Gastrocnemius medialis (tissue), 4 donors: Measurements from ENCODE around the gene RNLS. TPM values are rescaled to one million over a fixed set of nuclear protein-coding genes. Genes with fewer than 3 reads are reported as not detected.

Experiments
- ATAC-seq, 2 donors: fragments of 150-250 bp; one replicate each; pipeline ENCODE4 v1.9.1; 2016
- DNase-seq, 2 donors: peaks; one replicate each; pipeline ENCODE4 v3.0.0-alpha.2; 2019
- H3K27ac ChIP-seq, 4 donors: fragments of 200-600 bp; sonication (generic); 1 replicate in 1 of 4; 2 replicates in 3 of 4; pipeline ENCODE4 v1.5.1; 2016 to 2018; ENCODE audit warnings: mild to moderate bottlenecking in 2 of 4, moderate library complexity in 1 of 4
- H3K27me3 ChIP-seq, 3 donors: fragments of 200-600 bp; sonication (generic) in 2 of 3; 1 replicate in 1 of 3; 2 replicates in 2 of 3; pipeline versions ENCODE4 v1.5.1 to v1.6.0; 2016 to 2019; ENCODE audit warnings: mild to moderate bottlenecking in 1 of 3, moderate library complexity in 1 of 3
- H3K36me3 ChIP-seq, 2 donors: fragments of 200-600 bp; sonication (generic) in 1 of 2; one replicate each; pipeline ENCODE4 v1.5.1; 2017 to 2018
- H3K4me1 ChIP-seq, 2 donors: fragments of 200-600 bp; sonication (generic) in 1 of 2; one replicate each; pipeline ENCODE4 v1.5.1; 2016 to 2017; ENCODE audit warnings: mild to moderate bottlenecking in 2 of 2
- H3K4me3 ChIP-seq, 4 donors: fragments of 200-600 bp; sonication (generic) in 3 of 4; 1 replicate in 1 of 4; 2 replicates in 3 of 4; pipeline ENCODE4 v1.5.1; 2016 to 2019; ENCODE audit warnings: mild to moderate bottlenecking in 2 of 4
- H3K9me3 ChIP-seq, 3 donors: fragments of 200-600 bp; sonication (generic) in 2 of 3; 1 replicate in 1 of 3; 2 replicates in 2 of 3; pipeline ENCODE4 v1.5.1; 2016 to 2019
- POLR2A ChIP-seq, 2 donors: fragments of 450-650 bp; IDR thresholded peaks; one replicate each; pipeline ENCODE4 v1.6.1; 2017; ENCODE audit warnings: antibody characterized with exemption in 2 of 2, mild to moderate bottlenecking in 2 of 2, moderate library complexity in 2 of 2
- in situ Hi-C, 4 donors: fragments of 200-750 bp; cut with MboI; loops; one replicate each; pipeline versions ENCODE4 v1.15.0 to v1.8.0; 2017; ENCODE audit warnings: low sequenced_read_pairs in 4 of 4
- intact Hi-C: fragments of 100-400 bp; cut with DNase I; formaldehyde crosslinking; loops from one replicate; pipeline ENCODE4 v1.15.1; 2023; ENCODE audit warnings: low total_unique reads
- total RNA-seq, 4 donors: library from RNA; depleted of rRNA; stranded (reverse); fragments of >200 nt; gene quantifications; one replicate each; pipeline versions ENCODE4 v1.1.0 to v1.2.3, GENCODE V29; 2016
- TF ChIP-seq, protein P1 (sequence below), 5 experiments: fragments of 450-650 bp in 3 of 5; fragments of 200-600 bp in 2 of 5; sonication (generic) in 2 of 5; IDR thresholded peaks in 4 of 5; conservative IDR thresholded peaks in 1 of 5; 1 replicate in 4 of 5; 2 replicates in 1 of 5; pipeline ENCODE4 v1.5.1; 2016 to 2019; ENCODE audit warnings: antibody characterized with exemption in 5 of 5, mild to moderate bottlenecking in 3 of 5, moderate library complexity in 3 of 5

The RNLS gene
- total RNA-seq, result 10 to 100 TPM in 2 of 4 donors, 1 to 10 TPM in 2; 8.1 to 17.5 (median 9.7) TPM

DNA sequence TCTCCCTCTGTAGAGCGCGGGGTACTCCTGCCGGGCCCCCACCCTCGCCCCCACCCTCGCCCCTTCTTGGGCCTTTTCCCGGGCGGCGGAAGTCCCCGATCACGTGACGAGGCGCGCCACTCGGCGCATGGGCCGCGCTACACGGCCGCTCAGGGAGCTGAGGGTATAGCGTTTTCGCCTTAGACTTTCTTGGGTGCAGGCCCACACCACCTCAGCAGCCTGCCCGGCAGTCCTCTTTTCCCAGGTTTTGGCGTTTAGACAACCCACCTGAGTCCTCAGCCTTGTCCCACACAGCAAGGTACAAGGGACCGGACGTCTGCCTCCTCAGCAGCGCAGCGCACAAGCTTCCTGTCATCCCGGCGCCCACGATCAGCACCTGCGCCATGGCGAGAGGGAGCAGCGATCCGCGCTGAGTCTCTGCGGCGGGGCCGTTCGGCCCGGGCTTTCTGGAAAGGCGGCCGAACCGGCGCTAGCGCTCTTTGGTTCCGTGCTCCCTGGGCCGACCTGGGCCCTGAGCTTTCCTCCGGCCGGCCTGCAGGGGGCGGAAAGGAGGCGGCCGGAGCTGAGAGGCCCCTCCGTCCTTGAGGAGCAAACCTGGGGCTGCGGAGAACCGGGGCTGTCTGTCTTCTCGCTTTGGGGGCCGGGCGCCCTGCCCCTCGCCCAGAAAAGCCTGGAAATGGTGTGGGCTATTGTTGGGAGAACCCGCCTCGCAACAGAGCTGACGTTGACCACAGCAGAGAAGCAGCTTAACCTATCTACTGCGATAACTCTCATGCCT, at the start of gene RNLS:
RNLS (minus strand) TSS at position 513 of the 778 bp plus-strand sequence.
- peak in 1 of 2 donors; percentile 31 for TF ChIP-seq POLR2A (IDR thresholded peaks at IDR 0.05)
- TF ChIP-seq, protein P1, sequence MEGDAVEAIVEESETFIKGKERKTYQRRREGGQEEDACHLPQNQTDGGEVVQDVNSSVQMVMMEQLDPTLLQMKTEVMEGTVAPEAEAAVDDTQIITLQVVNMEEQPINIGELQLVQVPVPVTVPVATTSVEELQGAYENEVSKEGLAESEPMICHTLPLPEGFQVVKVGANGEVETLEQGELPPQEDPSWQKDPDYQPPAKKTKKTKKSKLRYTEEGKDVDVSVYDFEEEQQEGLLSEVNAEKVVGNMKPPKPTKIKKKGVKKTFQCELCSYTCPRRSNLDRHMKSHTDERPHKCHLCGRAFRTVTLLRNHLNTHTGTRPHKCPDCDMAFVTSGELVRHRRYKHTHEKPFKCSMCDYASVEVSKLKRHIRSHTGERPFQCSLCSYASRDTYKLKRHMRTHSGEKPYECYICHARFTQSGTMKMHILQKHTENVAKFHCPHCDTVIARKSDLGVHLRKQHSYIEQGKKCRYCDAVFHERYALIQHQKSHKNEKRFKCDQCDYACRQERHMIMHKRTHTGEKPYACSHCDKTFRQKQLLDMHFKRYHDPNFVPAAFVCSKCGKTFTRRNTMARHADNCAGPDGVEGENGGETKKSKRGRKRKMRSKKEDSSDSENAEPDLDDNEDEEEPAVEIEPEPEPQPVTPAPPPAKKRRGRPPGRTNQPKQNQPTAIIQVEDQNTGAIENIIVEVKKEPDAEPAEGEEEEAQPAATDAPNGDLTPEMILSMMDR (IDR thresholded peaks at IDR 0.05 in 4 of 5, conservative IDR thresholded peaks at IDR 0.05 in 1 of 5), result peak; percentile 69 to 84 (median 80)
- DNase-seq, result peak; percentile 7 to 66
- Histone ChIP-seq H3K9me3 (no peaks in the 10 kb centered on the region), H3K4me1 (peaks cover 0 to 6% of the 10 kb centered on the region in 2 donors), H3K36me3 (no peaks in the 10 kb centered on the region), H3K27ac (peak within 1 kb of the TSS; percentile 88 to 98 (median 92)), H3K4me3 (peak within 1 kb of the TSS; percentile 68 to 97 (median 84)), H3K27me3 (no peaks in the 10 kb centered on the region)
- in situ Hi-C loops, result loop anchor here in 1 of 4 donors (25.0 kb wide), 1 partner anchor 229 kb away; the partner anchor contains the start of gene LIPM
- peak; percentile 96 for ATAC-seq
- intact Hi-C loops, result no loop called here

DNA sequence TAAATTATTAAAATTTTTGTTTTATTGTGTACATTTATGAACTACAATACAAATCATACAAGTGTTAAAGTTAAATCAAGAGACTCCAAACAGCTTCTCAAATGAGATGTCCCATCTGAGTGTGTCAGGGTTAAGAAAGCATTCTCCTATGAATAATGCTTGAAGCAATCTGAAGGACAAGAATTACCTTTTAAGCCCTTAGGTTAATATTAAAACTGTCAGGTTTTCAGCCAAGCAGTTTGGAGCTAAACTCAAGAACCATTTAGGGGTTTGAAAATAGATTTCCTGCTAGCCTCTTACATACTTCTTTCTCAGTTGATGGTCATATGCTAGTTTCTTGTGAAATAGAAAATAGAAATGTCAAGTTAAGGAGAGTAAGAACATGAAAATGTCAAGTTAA, 41.7 kb upstream of the RNLS start:
- H3K9me3 ChIP-seq, result no peaks in the 10 kb centered on the region
- no peaks in the 10 kb centered on the region for H3K36me3 ChIP-seq
- H3K4me3 ChIP-seq, result no peak overlapping the region
- no peaks in the 10 kb centered on the region for H3K27me3 ChIP-seq
- ATAC-seq, result no peak
- in situ Hi-C loops (no loop called here), intact Hi-C loops (no loop called here)
- no peak overlapping the region for H3K27ac ChIP-seq
- no peaks in the 10 kb centered on the region for H3K4me1 ChIP-seq
- DNase-seq, result no peak
- TF ChIP-seq POLR2A (IDR thresholded peaks at IDR 0.05), result no peak
- TF ChIP-seq, protein P1 (IDR thresholded peaks at IDR 0.05 in 4 of 5, conservative IDR thresholded peaks at IDR 0.05 in 1 of 5), result no peak

DNA sequence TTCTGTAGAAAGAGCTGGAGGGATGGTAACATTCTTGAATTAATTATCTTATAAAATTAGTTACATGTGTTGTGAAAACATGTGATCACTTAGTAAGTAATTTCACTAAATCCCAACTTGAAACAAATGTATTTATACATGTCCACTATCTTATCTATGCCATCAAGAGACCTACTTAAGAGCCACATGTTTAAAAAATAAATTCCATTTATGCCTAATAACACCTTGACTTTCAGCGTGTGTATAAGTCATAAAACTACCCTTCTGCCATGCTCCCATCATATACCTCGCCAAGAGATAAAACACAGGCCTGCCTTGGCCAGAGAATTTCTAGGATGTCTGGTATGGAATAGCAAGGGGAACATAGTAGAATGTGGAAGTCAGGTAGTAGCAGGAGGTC, 40.7 kb upstream of the RNLS start:
- in situ Hi-C loops (no loop called here), intact Hi-C loops (no loop called here)
- no peak overlapping the region for H3K4me3 ChIP-seq
- H3K36me3 ChIP-seq, result no peaks in the 10 kb centered on the region
- TF ChIP-seq POLR2A (IDR thresholded peaks at IDR 0.05), result no peak
- TF ChIP-seq, protein P1 (IDR thresholded peaks at IDR 0.05 in 4 of 5, conservative IDR thresholded peaks at IDR 0.05 in 1 of 5), result no peak
- H3K27me3 ChIP-seq, result no peaks in the 10 kb centered on the region
- DNase-seq, result no peak
- no peak for ATAC-seq
- H3K27ac ChIP-seq, result no peak overlapping the region
- no peaks in the 10 kb centered on the region for H3K4me1 ChIP-seq
- no peaks in the 10 kb centered on the region for H3K9me3 ChIP-seq

DNA sequence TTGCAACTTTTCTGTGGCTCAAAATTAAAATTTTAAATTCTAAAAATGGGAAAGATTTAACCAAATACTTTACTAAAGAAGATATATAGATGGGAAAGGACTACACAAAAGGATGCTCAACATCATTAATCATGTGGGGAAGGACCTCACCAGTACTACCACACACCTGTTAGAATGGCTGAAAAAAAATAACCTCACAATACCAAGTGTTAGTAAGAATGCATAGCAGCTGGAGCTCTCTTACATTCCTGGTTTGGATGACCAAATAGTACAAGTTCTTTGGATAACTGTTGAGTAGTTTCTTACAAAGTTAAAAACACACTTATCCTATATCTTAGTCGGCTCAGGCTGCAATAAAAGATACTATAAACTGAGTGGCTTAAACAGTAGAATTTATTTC, 37.3 kb upstream of the RNLS start:
- H3K27me3 ChIP-seq, result no peaks in the 10 kb centered on the region
- no peaks in the 10 kb centered on the region for H3K36me3 ChIP-seq
- DNase-seq (no peak), ATAC-seq (no peak)
- TF ChIP-seq, protein P1 (IDR thresholded peaks at IDR 0.05 in 4 of 5, conservative IDR thresholded peaks at IDR 0.05 in 1 of 5), result no peak
- no peak for TF ChIP-seq POLR2A (IDR thresholded peaks at IDR 0.05)
- H3K4me3 ChIP-seq, result no peak overlapping the region
- in situ Hi-C loops (no loop called here), intact Hi-C loops (no loop called here)
- H3K9me3 ChIP-seq, result no peaks in the 10 kb centered on the region
- H3K27ac ChIP-seq, result no peak overlapping the region
- H3K4me1 ChIP-seq, result no peaks in the 10 kb centered on the region
